NCI-H345 (cell line): ENCODE results near the gene BMPR1B.
"Not testable (repeated sequence)": the region's sequence is repeated elsewhere in the genome, so short reads cannot be mapped to it uniquely, and the experiment has no call there.

Source experiments
- DNase-seq: peaks from one replicate; lab custom pipeline; 2025; lab: John Stamatoyannopoulos, UW

BMPR1B gene

DNA sequence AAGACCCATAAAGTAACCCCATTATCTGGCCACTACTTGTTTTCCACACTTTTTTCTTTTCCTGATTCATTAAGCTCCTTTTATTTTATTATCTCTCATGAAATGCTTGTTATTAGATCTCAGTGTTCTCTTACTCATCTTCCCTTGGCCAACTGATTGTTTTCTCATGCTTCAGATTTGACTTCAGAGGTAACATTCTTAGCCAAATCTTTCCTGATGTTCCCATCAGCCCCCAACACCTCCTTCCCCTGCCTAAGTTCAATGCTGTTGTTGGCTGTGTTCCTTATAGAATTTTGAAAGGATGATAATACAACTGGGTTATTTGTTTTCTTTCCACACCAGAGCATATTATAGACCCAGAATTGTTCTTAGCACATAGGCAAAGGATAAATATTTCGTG lies 75.6 kb downstream of the BMPR1B start:
- DNase-seq = no peak

- DNase-seq = no peak
Observed at GRCh38 chr4:94834501-94834900, 76.7 kb downstream of the BMPR1B start.

GRCh38 chr4:94841166-94841863 lies 83.6 kb downstream of the BMPR1B start:
- not testable (repeated sequence) for DNase-seq

DNA sequence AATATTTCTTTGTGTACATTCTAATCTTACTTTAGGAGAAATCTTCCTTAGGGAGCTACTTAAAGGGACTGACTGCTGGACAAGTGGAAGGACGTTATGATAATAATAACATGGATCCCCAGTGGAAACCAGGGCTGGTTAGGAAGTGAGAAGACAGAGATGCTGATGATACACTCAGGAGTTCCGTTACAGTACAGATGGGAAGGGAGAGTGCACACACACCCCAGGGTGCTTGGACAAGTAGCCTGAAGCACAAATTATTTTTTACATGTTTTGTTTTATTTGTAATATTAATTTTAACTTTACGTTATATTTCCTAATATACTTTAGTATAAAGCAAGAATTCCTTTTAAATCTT lies 84.1 kb downstream of the BMPR1B start:
- no peak for DNase-seq

- no peak for DNase-seq
Observed at GRCh38 chr4:94843216-94843615, 85.5 kb downstream of the BMPR1B start.

DNA sequence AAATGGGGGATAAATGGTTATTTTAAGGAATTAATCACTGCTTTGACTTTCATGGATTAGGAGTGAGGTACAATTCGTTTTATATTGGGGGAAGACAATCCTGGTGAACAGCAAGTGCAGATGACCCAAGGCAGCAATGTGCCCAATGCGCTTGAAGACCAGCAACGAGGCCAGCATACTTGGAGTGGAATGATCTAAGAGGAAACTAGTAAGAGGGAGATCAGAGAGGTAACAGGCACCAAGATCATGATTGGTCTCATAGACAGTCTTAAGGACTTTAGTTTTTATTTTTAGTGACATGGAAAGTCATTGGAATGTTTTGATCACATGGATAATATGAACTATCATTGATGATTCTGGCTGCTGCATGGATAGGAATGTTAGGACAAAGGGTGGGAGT lies 90.6 kb downstream of the BMPR1B start:
- no peak for DNase-seq

DNA sequence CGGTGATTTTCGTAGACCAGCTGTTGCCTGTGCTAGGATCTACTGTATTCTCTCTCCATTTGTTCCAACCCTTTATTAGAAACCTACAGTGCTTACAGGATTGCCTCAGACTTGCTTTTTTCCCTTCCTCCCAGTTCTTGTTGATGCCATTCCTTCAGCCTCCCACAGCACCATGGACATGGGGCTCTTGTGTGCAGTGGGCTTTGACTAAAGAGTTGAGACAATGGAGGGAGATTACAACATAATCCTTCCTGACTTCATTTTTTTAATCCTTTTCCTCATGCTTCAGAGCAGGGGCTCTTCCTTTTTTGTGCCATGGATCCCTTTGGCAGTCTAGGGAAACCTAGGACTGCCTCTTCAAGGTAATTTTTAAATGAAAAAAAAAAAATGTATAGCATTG lies 92.1 kb downstream of the BMPR1B start:
- no peak for DNase-seq

DNA sequence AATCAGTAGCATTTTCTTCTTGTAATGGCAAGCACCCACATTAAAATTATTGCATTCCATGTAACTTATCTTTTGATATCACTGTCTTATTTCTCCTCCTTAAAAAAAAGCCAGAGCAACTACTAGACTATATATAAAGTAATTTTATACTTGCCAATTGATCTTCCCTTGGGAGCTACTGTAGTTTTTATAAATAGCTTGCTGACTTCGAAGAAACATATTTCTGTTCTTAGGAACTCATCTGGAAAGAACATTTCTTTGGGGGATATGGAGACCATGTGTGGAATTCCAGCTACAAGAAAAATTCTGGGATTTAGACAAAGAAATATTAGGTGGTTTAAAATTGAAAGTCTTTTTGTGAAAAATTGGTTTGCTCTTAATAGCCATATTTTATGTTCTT lies 94.9 kb downstream of the BMPR1B start:
- DNase-seq = no peak

- DNase-seq = no peak
Observed at GRCh38 chr4:94856030-94856429, 98.3 kb downstream of the BMPR1B start.

GRCh38 chr4:94870146-94870545 lies 112.4 kb downstream of the BMPR1B start:
- DNase-seq = no peak

GRCh38 chr4:94871644-94872305 lies 114.0 kb downstream of the BMPR1B start:
- DNase-seq = no peak

GRCh38 chr4:94877973-94878372 lies 120.2 kb downstream of the BMPR1B start:
- DNase-seq = no peak

DNA sequence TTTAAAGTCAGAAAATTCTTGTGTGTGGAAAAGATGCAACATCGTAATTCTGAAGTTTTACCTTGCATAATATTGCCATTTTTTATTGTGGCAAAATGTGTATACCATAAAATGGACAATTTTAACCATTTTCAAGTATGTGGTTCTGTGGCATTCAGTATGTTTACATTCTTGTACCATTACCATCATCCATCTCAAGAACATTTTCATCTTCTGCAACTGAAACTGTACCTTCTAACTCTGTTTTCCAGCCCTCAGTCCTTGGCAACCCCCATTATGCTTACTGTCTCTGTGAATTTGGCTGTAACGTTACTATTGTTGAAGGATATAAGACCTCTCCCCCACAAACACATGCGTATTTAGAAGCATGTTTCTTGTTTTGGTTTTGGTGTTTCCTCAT lies 123.2 kb downstream of the BMPR1B start:
- no peak for DNase-seq

- no peak for DNase-seq
Observed at GRCh38 chr4:94882756-94883155, 125.0 kb downstream of the BMPR1B start.

DNA sequence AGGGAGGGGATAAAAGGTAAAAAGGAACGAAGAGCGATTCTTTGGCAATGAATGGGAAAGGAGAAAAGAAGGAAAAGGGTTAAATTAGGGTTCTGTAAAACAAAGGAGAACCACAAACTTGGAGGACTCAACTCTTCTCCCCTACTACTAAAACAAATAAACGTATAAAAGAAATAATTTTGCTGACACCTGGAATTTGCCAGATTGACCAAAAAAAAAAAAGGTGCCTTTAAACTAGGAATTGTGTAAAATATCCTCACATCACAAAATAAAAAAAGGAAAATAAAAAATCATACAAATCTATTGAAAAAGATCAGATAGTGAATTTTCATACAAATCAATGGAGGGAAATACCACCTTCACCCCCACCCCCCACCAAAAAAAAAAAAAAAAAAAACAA lies 129.3 kb downstream of the BMPR1B start:
- no peak for DNase-seq

GRCh38 chr4:94889523-94889922 lies 131.8 kb downstream of the BMPR1B start:
- no peak for DNase-seq

GRCh38 chr4:94889946-94890345 lies 132.2 kb downstream of the BMPR1B start:
- no peak for DNase-seq

DNA sequence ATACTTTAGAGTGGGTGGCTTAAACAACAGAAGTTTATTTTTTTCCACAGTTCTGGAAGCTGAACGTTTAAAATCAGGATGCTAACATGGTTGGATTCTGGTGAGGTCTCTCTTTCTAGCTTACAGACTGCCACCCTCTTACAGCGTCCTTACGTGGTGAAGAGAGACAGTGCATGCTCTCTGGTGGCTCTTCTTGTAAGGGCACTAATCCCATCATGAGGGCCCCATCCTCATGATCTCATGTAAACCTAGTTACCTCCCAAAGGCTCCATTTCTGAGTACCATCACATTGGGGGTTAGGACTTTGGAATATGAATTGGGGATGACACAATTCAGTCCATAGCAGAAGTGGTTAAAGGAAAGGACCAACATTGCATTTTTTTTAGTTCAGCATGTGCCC lies 132.8 kb downstream of the BMPR1B start:
- DNase-seq = no peak

DNA sequence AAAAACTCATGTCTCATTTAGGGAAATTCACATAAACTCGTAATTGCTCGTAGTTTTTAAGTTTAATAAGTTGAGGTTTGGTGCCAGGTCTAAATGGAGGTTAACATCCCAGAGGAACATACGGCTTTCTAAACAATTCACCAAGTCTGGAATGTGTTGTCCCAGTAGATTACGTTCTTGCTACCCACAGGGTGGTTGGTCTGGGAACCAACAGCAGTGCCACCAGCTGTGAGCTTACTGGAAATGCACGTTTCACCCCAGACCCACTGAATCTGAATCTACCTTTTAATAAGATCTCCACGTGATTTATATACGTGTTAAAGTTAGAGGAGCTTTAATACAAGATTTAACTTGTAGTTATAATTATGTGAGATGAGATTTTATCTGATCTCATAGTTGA lies 134.3 kb downstream of the BMPR1B start:
- DNase-seq = no peak

- DNase-seq = no peak
Observed at GRCh38 chr4:94895081-94895480, 137.3 kb downstream of the BMPR1B start.

DNA sequence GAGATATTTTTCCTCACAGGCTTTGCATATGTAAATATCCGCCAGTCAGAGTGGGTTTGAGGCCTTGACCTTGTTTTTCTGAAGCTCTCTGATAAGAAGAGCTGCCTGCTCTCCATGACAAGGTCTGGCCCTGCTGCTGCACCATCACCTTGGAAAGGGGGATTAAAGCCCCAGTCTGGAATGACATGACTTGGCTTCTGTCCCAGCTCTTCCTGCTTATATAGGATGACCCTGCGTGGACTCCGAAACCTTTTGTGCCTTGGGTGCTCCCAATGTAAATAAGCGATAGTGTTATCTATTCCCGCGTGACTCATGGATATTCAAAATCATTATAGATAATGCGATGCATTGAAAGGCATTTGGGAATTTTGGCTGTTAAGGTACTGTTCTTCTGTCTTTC lies 139.3 kb downstream of the BMPR1B start:
- DNase-seq = no peak

GRCh38 chr4:94905511-94905910 lies 147.8 kb downstream of the BMPR1B start:
- DNase-seq = no peak

GRCh38 chr4:94909645-94910044 lies 151.9 kb downstream of the BMPR1B start:
- no peak for DNase-seq

- DNase-seq = no peak
Observed at GRCh38 chr4:94911106-94911505, 153.4 kb downstream of the BMPR1B start.
